Activated CD4-positive, alpha-beta T cell treated with anti-CD3 and anti-CD28 coated beads, Interleukin-2, amount 50 U/mL, for 24 hours (primary cell): ENCODE results near the gene CDH4.

Experiments
- DNase-seq, 2 donors: peaks; one replicate each; pipeline ENCODE4 v3.0.0-alpha.2; 2020; ENCODE audit warnings: low read depth in 1 of 2, low spot score in 1 of 2

The CDH4 gene

GRCh38 chr20:61513124-61514017 lies 261.3 kb downstream of the CDH4 start:
- DNase-seq = no peak

GRCh38 chr20:61514018-61514365 lies 261.9 kb downstream of the CDH4 start:
- no peak for DNase-seq

GRCh38 chr20:61514396-61514795 lies 262.3 kb downstream of the CDH4 start:
- no peak for DNase-seq

- no peak for DNase-seq
Observed at GRCh38 chr20:61514805-61515505, 262.9 kb downstream of the CDH4 start.

GRCh38 chr20:61515922-61516321 lies 263.9 kb downstream of the CDH4 start:
- DNase-seq = no peak

- DNase-seq = no peak
Observed at GRCh38 chr20:61516346-61517208, 264.5 kb downstream of the CDH4 start.

- DNase-seq = no peak
Observed at GRCh38 chr20:61517419-61517818, 265.4 kb downstream of the CDH4 start.

GRCh38 chr20:61518424-61518951 lies 266.4 kb downstream of the CDH4 start:
- DNase-seq = no peak

GRCh38 chr20:61519488-61519887 lies 267.4 kb downstream of the CDH4 start:
- DNase-seq = no peak

GRCh38 chr20:61520076-61520892 lies 268.2 kb downstream of the CDH4 start:
- no peak for DNase-seq

GRCh38 chr20:61520893-61521460 lies 268.9 kb downstream of the CDH4 start:
- DNase-seq = no peak

GRCh38 chr20:61521687-61522420 lies 269.8 kb downstream of the CDH4 start:
- DNase-seq = no peak

GRCh38 chr20:61522498-61523090 lies 270.5 kb downstream of the CDH4 start:
- no peak for DNase-seq

- no peak for DNase-seq
Observed at GRCh38 chr20:61523145-61523544, 271.1 kb downstream of the CDH4 start.

GRCh38 chr20:61524951-61525666 lies 273.0 kb downstream of the CDH4 start:
- DNase-seq = no peak

GRCh38 chr20:61525781-61526431 lies 273.8 kb downstream of the CDH4 start:
- no peak for DNase-seq

GRCh38 chr20:61526907-61527306 lies 274.8 kb downstream of the CDH4 start:
- no peak for DNase-seq

GRCh38 chr20:61527626-61528025 lies 275.6 kb downstream of the CDH4 start:
- DNase-seq = no peak
